A549 (cell line): ENCODE measurements around the gene DOCK1. TPM values are rescaled to one million over a fixed set of nuclear protein-coding genes. Genes with fewer than 3 reads are reported as not detected.

Experiments
- ATAC-seq, 2 experiments: fragments of 200-7000 bp in 1 of 2; fragments of >200 bp in 1 of 2; cut with Nextera tagmentation in 1 of 2; cut with Tn5 transposase in 1 of 2; 3 replicates each; pipeline versions ENCODE4 v1.8.0 to v1.9.1; 2018 to 2020; ENCODE audit warnings: mild to moderate bottlenecking in 1 of 2, moderate library complexity in 1 of 2
- CTCF ChIA-PET: fragments of 300-600 bp; sonication (Branson Sonifier 250); formaldehyde crosslinking; extraction: SDS; loops from one replicate; lab custom pipeline; 2021; ENCODE audit warnings: antibody characterized with exemption, inconsistent platforms; lab: Yijun Ruan, JAX
- POLR2A ChIA-PET: fragments of 350-600 bp; formaldehyde crosslinking; extraction: SDS; loops from one replicate; lab custom pipeline; 2021; ENCODE audit warnings: antibody characterized with exemption, inconsistent platforms; lab: Yijun Ruan, JAX
- DNase-seq, 2 experiments: peaks; one replicate each; pipeline versions ENCODE4 v3.0.0 to v3.0.0-alpha.2; 2011 to 2016; ENCODE audit warnings: low read depth in 1 of 2, low spot score in 1 of 2
- FAIRE-seq: peaks from 2 replicates; lab custom pipeline; 2011; peaks lifted over from hg19 to GRCh38; lab: Jason Lieb, UNC
- H3K27ac ChIP-seq, 2 experiments: fragments of >200 bp; sonication (Bioruptor Twin); formaldehyde crosslinking; 3 replicates each; pipeline ENCODE4 v1.5.1; 2016 to 2017
- H3K4me1 ChIP-seq: fragments of >200 bp; sonication (Bioruptor Twin); formaldehyde crosslinking; 3 replicates; pipeline ENCODE4 v1.6.1; 2016
- H3K4me2 ChIP-seq: fragments of >200 bp; sonication (Bioruptor Twin); formaldehyde crosslinking; 3 replicates; pipeline ENCODE4 v1.6.1; 2016
- H3K4me3 ChIP-seq: fragments of >200 bp; sonication (Bioruptor Twin); formaldehyde crosslinking; 3 replicates; pipeline ENCODE4 v1.5.1; 2016
- H3K9me3 ChIP-seq: fragments of >200 bp; sonication (Bioruptor Twin); formaldehyde crosslinking; 3 replicates; pipeline ENCODE4 v1.6.1; 2016
- CBX8 ChIP-seq: fragments of 200-600 bp; sonication (generic); IDR thresholded peaks from 2 replicates; pipeline ENCODE4 v1.6.1; 2016
- E2F6 ChIP-seq: IDR thresholded peaks from 2 replicates; pipeline ENCODE4 v1.6.1; 2012; ENCODE audit warnings: low read depth, borderline replicate concordance
- ELK1 ChIP-seq: fragments of 150-350 bp; IDR thresholded peaks from 2 replicates; pipeline ENCODE4 v1.6.1; 2014; ENCODE audit warnings: low read depth, mild to moderate bottlenecking, low read length
- FOSB ChIP-seq: fragments of 250-450 bp; sonication (Bioruptor Pico); IDR thresholded peaks from 2 replicates; pipeline ENCODE4 v1.5.0; 2020; ENCODE audit warnings: mild to moderate bottlenecking, moderate library complexity
- HOXA7 ChIP-seq: fragments of 250-450 bp; sonication (Bioruptor Pico); IDR thresholded peaks from 2 replicates; pipeline ENCODE4 v1.5.0; 2020; ENCODE audit warnings: mild to moderate bottlenecking, moderate library complexity
- HOXB13 ChIP-seq: fragments of 250-450 bp; sonication (Bioruptor Pico); IDR thresholded peaks from 2 replicates; pipeline ENCODE4 v1.5.0; 2020; ENCODE audit warnings: low read depth, mild to moderate bottlenecking, moderate library complexity
- KDM1A ChIP-seq: fragments of 200-600 bp; sonication (generic); IDR thresholded peaks from 2 replicates; pipeline ENCODE4 v1.6.1; 2016; ENCODE audit warnings: low read depth, mild to moderate bottlenecking
- MAFK ChIP-seq: fragments of 450-650 bp; IDR thresholded peaks from 2 replicates; pipeline ENCODE4 v1.6.1; 2014; ENCODE audit not compliant: partially characterized antibody
- NR3C1 ChIP-seq: fragments of >200 bp; sonication (Bioruptor Twin); formaldehyde crosslinking; IDR thresholded peaks from 3 replicates; pipeline ENCODE4 v1.6.1; 2017
- PBX3 ChIP-seq: IDR thresholded peaks from 2 replicates; pipeline ENCODE4 v1.6.1; 2012
- POLR2AphosphoS2 ChIP-seq: conservative IDR thresholded peaks from 2 replicates; pipeline ENCODE4 v1.6.1; 2012; ENCODE audit warnings: low read length, improper control_type of control experiment, inconsistent platforms
- RARB ChIP-seq: fragments of 250-450 bp; sonication (Bioruptor Pico); IDR thresholded peaks from 2 replicates; pipeline ENCODE4 v1.8.0; 2021; ENCODE audit warnings: mild to moderate bottlenecking, moderate library complexity
- RCOR1 ChIP-seq: fragments of 150-350 bp; IDR thresholded peaks from 2 replicates; pipeline ENCODE4 v1.6.1; 2014; ENCODE audit warnings: antibody characterized with exemption, low read length, low read depth
- REST ChIP-seq: fragments of 200-600 bp; sonication (generic); IDR thresholded peaks from 2 replicates; pipeline ENCODE4 v1.6.1; 2016; ENCODE audit warnings: antibody characterized with exemption, mild to moderate bottlenecking, moderate library complexity
- SMC3 ChIP-seq: fragments of >200 bp; sonication (Bioruptor Twin); formaldehyde crosslinking; IDR thresholded peaks from 3 replicates; pipeline ENCODE4 v1.6.1; 2018; ENCODE audit warnings: inconsistent platforms
- SREBF2 ChIP-seq: fragments of 450-650 bp; IDR thresholded peaks from 2 replicates; pipeline ENCODE4 v1.6.1; 2014; ENCODE audit warnings: mild to moderate bottlenecking, moderate library complexity
- TFCP2L1 ChIP-seq: fragments of 250-450 bp; sonication (Bioruptor Pico); IDR thresholded peaks from 2 replicates; pipeline ENCODE4 v1.5.0; 2021; ENCODE audit warnings: mild to moderate bottlenecking
- TP53 ChIP-seq: fragments of 250-450 bp; sonication (Bioruptor Pico); IDR thresholded peaks from 2 replicates; pipeline ENCODE4 v1.5.0; 2021; ENCODE audit warnings: mild to moderate bottlenecking, moderate library complexity
- USF2 ChIP-seq: fragments of 450-650 bp; IDR thresholded peaks from 2 replicates; pipeline ENCODE4 v1.6.1; 2014; ENCODE audit warnings: antibody characterized with exemption
- WGBS: methylation state at CpG from one replicate; pipeline ENCODE4 v1.1.6; 2017; ENCODE audit errors: missing lambda C conversion rate; 5-methylcytosine and 5-hydroxymethylcytosine counted together
- polyA plus RNA-seq, 4 experiments: library from polyadenylated mRNA; depleted of rRNA in 3 of 4; stranded (reverse); fragments of >200 nt; fragmentation: RNase III in 1 of 4; extraction: RNeasy Plus Mini Kit Qiagen cat#74134 plus additional on column Dnase treatment in 1 of 4; gene quantifications; 2 replicates in 3 of 4; 3 replicates in 1 of 4; pipeline ENCODE4 v1.2.3, GENCODE V29; 2011 to 2017

The DOCK1 gene
- polyA plus RNA-seq, 2 of the 4 experiments (the other 2 are of a cell fraction): 22.6 to 28.2 TPM

- TF ChIP-seq ELK1 (no peak), TP53 (CRISPR knock-in tag) (no peak), SMC3 (no peak), FOSB (CRISPR knock-in tag) (no peak), SREBF2 (no peak), KDM1A (no peak)
These were observed 313.4 kb downstream of the DOCK1 start (continued) for GRCh38 chr10:127218658-127219057.

GRCh38 chr10:127221281-127221680, 316.1 kb downstream of the DOCK1 start:
- ChIA-PET POLR2A (no interaction called here), CTCF (interaction anchor here (1.3 kb wide), 1 partner anchor 15 kb away, joined by 3 read pairs; no protein-coding TSS in a partner anchor)
- ATAC-seq (no peak), FAIRE-seq (no peak), DNase-seq (no peak)
- Histone ChIP-seq H3K27ac (no peak overlapping the region), H3K9me3 (no peaks in the 10 kb centered on the region), H3K4me3 (no peak overlapping the region), H3K4me2 (no peak overlapping the region), H3K4me1 (no peaks in the 10 kb centered on the region)
- WGBS: 81% methylated on average over 3 of the region's 3 CpGs
- no peak for TF ChIP-seq E2F6
- TF ChIP-seq PBX3: no peak
- TF ChIP-seq MAFK: no peak
- no peak for TF ChIP-seq REST
- no peak for TF ChIP-seq NR3C1
- no peak for TF ChIP-seq SREBF2
- no peak for TF ChIP-seq HOXB13 (CRISPR knock-in tag)
- no peak for TF ChIP-seq USF2
- TF ChIP-seq CBX8: no peak
- TF ChIP-seq POLR2AphosphoS2: no peak

GRCh38 chr10:127227027-127227426, 321.8 kb downstream of the DOCK1 start:
- DNase-seq (no peak), ATAC-seq (no peak; a peak in 1 of 6 replicates), FAIRE-seq (no peak)
- no peaks in the 10 kb centered on the region for H3K9me3 ChIP-seq
- no peak overlapping the region for H3K4me3 ChIP-seq
- no peak overlapping the region; a peak in 1 of 6 replicates for H3K27ac ChIP-seq
- ChIA-PET POLR2A (no interaction called here), CTCF (no interaction called here)
- 94% methylated on average over 10 of the region's 10 CpGs for WGBS
- H3K4me1 ChIP-seq: peaks cover 14% of the 10 kb centered on the region
- TF ChIP-seq RCOR1 (no peak), RARB (no peak), TFCP2L1 (CRISPR knock-in tag) (no peak), POLR2AphosphoS2 (no peak), HOXA7 (no peak)
- H3K4me2 ChIP-seq: peak overlapping the region; percentile 55; the same call in 1 of the 3 replicates
